ENCODE measurements around the gene MARK4. TPM values are rescaled to one million over a fixed set of nuclear protein-coding genes. Genes with fewer than 3 reads are reported as not detected.

MARK4 gene
- polyA plus RNA-seq, 1 donor (not counting 4 experiments of a cell fraction or from before 2014, with no cell fraction given), result 19.7 TPM

- Histone ChIP-seq H3K9me1 (ENCODE audit: control insufficient read depth, extremely low read depth, insufficient read depth, low read length) (no peaks in the 10 kb centered on the region), H3K9me3 (ENCODE audit: control insufficient read depth, low read depth, low read length) (no peaks in the 10 kb centered on the region), H4K20me1 (ENCODE audit: control insufficient read depth, extremely low read depth, insufficient read depth, low read length) (no peaks in the 10 kb centered on the region), H3K27me3 (ENCODE audit: control insufficient read depth, extremely low read depth, insufficient read depth, low read length) (no peaks in the 10 kb centered on the region), H3K4me3 (ENCODE audit: control insufficient read depth in 2 of 3, extremely low read depth in 1 of 3, insufficient read depth in 2 of 3, low read depth in 1 of 3, low read length in 3 of 3) (no peak overlapping the region), H3K36me3 (ENCODE audit: control insufficient read depth in 2 of 2, extremely low read depth in 1 of 2, insufficient read depth in 2 of 2, low read length in 2 of 2) (peaks cover 6 to 24% of the 10 kb centered on the region in 2 experiments), H3K4me1 (ENCODE audit: control insufficient read depth, extremely low read depth, insufficient read depth, low read length) (peaks cover 18% of the 10 kb centered on the region), H3K4me2 (ENCODE audit: control insufficient read depth, extremely low read depth, insufficient read depth, low read depth, low read length) (no peak overlapping the region), H3K79me2 (ENCODE audit: control insufficient read depth, insufficient read depth, low read length) (peaks cover 12% of the 10 kb centered on the region), H2AFZ (ENCODE audit: control insufficient read depth, low read length) (no peak overlapping the region), H3K27ac (ENCODE audit: control insufficient read depth, insufficient read depth, low read length) (no peak overlapping the region), H3K9ac (ENCODE audit: control insufficient read depth, extremely low read depth, insufficient read depth, low read length) (no peak overlapping the region)
- FAIRE-seq (no peak), DNase-seq (ENCODE audit: low read depth, low spot score) (no peak)
- dilution Hi-C loops (cut with MboI; ENCODE audit: extremely low pct_ligation_motif_present, low sequenced_read_pairs), result no loop called here
- TF ChIP-seq CTCF (optimal IDR thresholded peaks at IDR 0.05 in 1 of 3, IDR thresholded peaks at IDR 0.05 in 1 of 3, conservative IDR thresholded peaks at IDR 0.05 in 1 of 3; ENCODE audit: extremely low read depth in 1 of 3, insufficient read depth in 2 of 3, low read length in 3 of 3) (no peak), EZH2 (IDR thresholded peaks at IDR 0.05; ENCODE audit: low read length) (no peak)
Observed at GRCh38 chr19:45346449-45346848, 95.4 kb downstream of the MARK4 start.

- Histone ChIP-seq H4K20me1 (ENCODE audit: control insufficient read depth, extremely low read depth, insufficient read depth, low read length) (peaks cover 3% of the 10 kb centered on the region), H3K4me1 (ENCODE audit: control insufficient read depth, extremely low read depth, insufficient read depth, low read length) (peaks cover 11% of the 10 kb centered on the region), H3K9me1 (ENCODE audit: control insufficient read depth, extremely low read depth, insufficient read depth, low read length) (no peaks in the 10 kb centered on the region), H3K27ac (ENCODE audit: control insufficient read depth, insufficient read depth, low read length) (no peak overlapping the region), H3K9ac (ENCODE audit: control insufficient read depth, extremely low read depth, insufficient read depth, low read length) (no peak overlapping the region), H2AFZ (ENCODE audit: control insufficient read depth, low read length) (no peak overlapping the region), H3K27me3 (ENCODE audit: control insufficient read depth, extremely low read depth, insufficient read depth, low read length) (no peaks in the 10 kb centered on the region), H3K9me3 (ENCODE audit: control insufficient read depth, low read depth, low read length) (no peaks in the 10 kb centered on the region), H3K4me2 (ENCODE audit: control insufficient read depth, extremely low read depth, insufficient read depth, low read depth, low read length) (no peak overlapping the region), H3K36me3 (ENCODE audit: control insufficient read depth in 2 of 2, extremely low read depth in 1 of 2, insufficient read depth in 2 of 2, low read length in 2 of 2) (peaks cover 18 to 33% of the 10 kb centered on the region in 2 experiments), H3K4me3 (ENCODE audit: control insufficient read depth in 2 of 3, extremely low read depth in 1 of 3, insufficient read depth in 2 of 3, low read depth in 1 of 3, low read length in 3 of 3) (no peak overlapping the region), H3K79me2 (ENCODE audit: control insufficient read depth, insufficient read depth, low read length) (peaks cover 3% of the 10 kb centered on the region)
- TF ChIP-seq CTCF (optimal IDR thresholded peaks at IDR 0.05 in 1 of 3, IDR thresholded peaks at IDR 0.05 in 1 of 3, conservative IDR thresholded peaks at IDR 0.05 in 1 of 3; ENCODE audit: extremely low read depth in 1 of 3, insufficient read depth in 2 of 3, low read length in 3 of 3) (no peak), EZH2 (IDR thresholded peaks at IDR 0.05; ENCODE audit: low read length) (no peak)
- dilution Hi-C loops (cut with MboI; ENCODE audit: extremely low pct_ligation_motif_present, low sequenced_read_pairs), result no loop called here
- FAIRE-seq, result no peak
- no peak for DNase-seq (ENCODE audit: low read depth, low spot score)
Observed at GRCh38 chr19:45347570-45348366, 96.7 kb downstream of the MARK4 start.
